Stimulated activated CD4-positive, alpha-beta T cell treated with anti-CD3 and anti-CD28 coated beads, Interleukin-1b, Interleukin-23, amount 100 ng/mL, for 4 hours (primary cell): ENCODE results near the gene HEMK1.
A peak's percentile ranks its signal among the peaks of the same experiment; 100 is the strongest.

Source experiments
- DNase-seq, 2 donors: peaks; one replicate each; pipeline ENCODE4 v3.0.0-alpha.2; 2020; ENCODE audit warnings: low read depth in 2 of 2

Gene HEMK1

GRCh38 chr3:50542177-50543034 lies 26.9 kb upstream of the HEMK1 start:
- DNase-seq, result peak; percentile 47 to 57

- no peak for DNase-seq
Measured at GRCh38 chr3:50545781-50546180, 23.5 kb upstream of the HEMK1 start.

- no peak for DNase-seq
Measured at GRCh38 chr3:50549226-50549625, 20.1 kb upstream of the HEMK1 start.

- peak; percentile 49 to 58 for DNase-seq
Measured at GRCh38 chr3:50550079-50550736, 19.1 kb upstream of the HEMK1 start.

- DNase-seq, result no peak
Measured at GRCh38 chr3:50551054-50551659, 18.2 kb upstream of the HEMK1 start.

- DNase-seq, result no peak
Measured at GRCh38 chr3:50551681-50552435, 17.5 kb upstream of the HEMK1 start.

- DNase-seq, result no peak
Measured at GRCh38 chr3:50552598-50552997, 16.7 kb upstream of the HEMK1 start.

- no peak for DNase-seq
Measured at GRCh38 chr3:50554553-50554952, 14.8 kb upstream of the HEMK1 start.

GRCh38 chr3:50557106-50557505 lies 12.2 kb upstream of the HEMK1 start:
- no peak for DNase-seq

GRCh38 chr3:50557915-50558314 lies 11.4 kb upstream of the HEMK1 start:
- DNase-seq, result no peak

- no peak for DNase-seq
Measured at GRCh38 chr3:50559702-50560101, 9.6 kb upstream of the HEMK1 start.

GRCh38 chr3:50562861-50563260 lies 6.5 kb upstream of the HEMK1 start:
- DNase-seq, result no peak

- DNase-seq, result no peak
Measured at GRCh38 chr3:50563867-50564266, 5.5 kb upstream of the HEMK1 start.

GRCh38 chr3:50564321-50564720 lies 5.0 kb upstream of the HEMK1 start:
- no peak for DNase-seq

- DNase-seq, result no peak
Measured at GRCh38 chr3:50567011-50567385, 2.3 kb upstream of the HEMK1 start.

GRCh38 chr3:50567386-50568167 lies 1.7 kb upstream of the HEMK1 start, which contains the start of gene C3orf18:
C3orf18 (minus strand) TSS chr3:50567747; CDS start chr3:50565699, 2,048 bp downstream.
- DNase-seq, result peak; percentile 87 to 93

- DNase-seq, result no peak
Measured at GRCh38 chr3:50570508-50571279, 1.4 kb downstream of the HEMK1 start.

GRCh38 chr3:50571486-50571885 lies 2.2 kb downstream of the HEMK1 start:
- DNase-seq, result no peak

GRCh38 chr3:50572158-50572557 lies 2.8 kb downstream of the HEMK1 start:
- DNase-seq, result peak; percentile 75 to 77

- DNase-seq, result peak in 1 of 2 donors; percentile 40
Measured at GRCh38 chr3:50572801-50573371, 3.6 kb downstream of the HEMK1 start.
